ENCODE measurements around the gene UBE2G1. TPM values are rescaled to one million over a fixed set of nuclear protein-coding genes. Genes with fewer than 3 reads are reported as not detected.

Gene UBE2G1
- total RNA-seq, 4 donors from 2014 or later: 152 to 217 (median 180) TPM

- H3K27ac ChIP-seq: no peak overlapping the region
- no peaks in the 10 kb centered on the region for H3K4me1 ChIP-seq
- no peaks in the 10 kb centered on the region for H3K36me3 ChIP-seq
- H3K27me3 ChIP-seq: no peaks in the 10 kb centered on the region
- no peak overlapping the region for H3K4me3 ChIP-seq
- intact Hi-C loops (cut with DNase I; ENCODE audit: low total_unique reads) (no loop called here), in situ Hi-C loops (cut with MboI; ENCODE audit: low sequenced_read_pairs in 4 of 4) (no loop called here)
- DNase-seq (no peak), ATAC-seq (no peak)
- no peak for TF ChIP-seq POLR2A (IDR thresholded peaks at IDR 0.05)
- TF ChIP-seq CTCF (IDR thresholded peaks at IDR 0.05 in 4 of 5, conservative IDR thresholded peaks at IDR 0.05 in 1 of 5): no peak
- H3K9me3 ChIP-seq: no peaks in the 10 kb centered on the region
These were observed 31.4 kb upstream of the UBE2G1 start for GRCh38 chr17:4397840-4398239.

GRCh38 chr17:4395111-4395478 lies 28.6 kb upstream of the UBE2G1 start:
- intact Hi-C loops (cut with DNase I; ENCODE audit: low total_unique reads): no loop called here
- Histone ChIP-seq H3K36me3 (no peaks in the 10 kb centered on the region), H3K27me3 (no peaks in the 10 kb centered on the region), H3K27ac (no peak overlapping the region), H3K9me3 (no peaks in the 10 kb centered on the region), H3K4me3 (no peak overlapping the region), H3K4me1 (no peaks in the 10 kb centered on the region)
- TF ChIP-seq CTCF (IDR thresholded peaks at IDR 0.05 in 4 of 5, conservative IDR thresholded peaks at IDR 0.05 in 1 of 5) (no peak), POLR2A (IDR thresholded peaks at IDR 0.05) (no peak)
- ATAC-seq (no peak), DNase-seq (no peak)
- in situ Hi-C loops (cut with MboI; ENCODE audit: low sequenced_read_pairs in 4 of 4): no loop called here

DNA sequence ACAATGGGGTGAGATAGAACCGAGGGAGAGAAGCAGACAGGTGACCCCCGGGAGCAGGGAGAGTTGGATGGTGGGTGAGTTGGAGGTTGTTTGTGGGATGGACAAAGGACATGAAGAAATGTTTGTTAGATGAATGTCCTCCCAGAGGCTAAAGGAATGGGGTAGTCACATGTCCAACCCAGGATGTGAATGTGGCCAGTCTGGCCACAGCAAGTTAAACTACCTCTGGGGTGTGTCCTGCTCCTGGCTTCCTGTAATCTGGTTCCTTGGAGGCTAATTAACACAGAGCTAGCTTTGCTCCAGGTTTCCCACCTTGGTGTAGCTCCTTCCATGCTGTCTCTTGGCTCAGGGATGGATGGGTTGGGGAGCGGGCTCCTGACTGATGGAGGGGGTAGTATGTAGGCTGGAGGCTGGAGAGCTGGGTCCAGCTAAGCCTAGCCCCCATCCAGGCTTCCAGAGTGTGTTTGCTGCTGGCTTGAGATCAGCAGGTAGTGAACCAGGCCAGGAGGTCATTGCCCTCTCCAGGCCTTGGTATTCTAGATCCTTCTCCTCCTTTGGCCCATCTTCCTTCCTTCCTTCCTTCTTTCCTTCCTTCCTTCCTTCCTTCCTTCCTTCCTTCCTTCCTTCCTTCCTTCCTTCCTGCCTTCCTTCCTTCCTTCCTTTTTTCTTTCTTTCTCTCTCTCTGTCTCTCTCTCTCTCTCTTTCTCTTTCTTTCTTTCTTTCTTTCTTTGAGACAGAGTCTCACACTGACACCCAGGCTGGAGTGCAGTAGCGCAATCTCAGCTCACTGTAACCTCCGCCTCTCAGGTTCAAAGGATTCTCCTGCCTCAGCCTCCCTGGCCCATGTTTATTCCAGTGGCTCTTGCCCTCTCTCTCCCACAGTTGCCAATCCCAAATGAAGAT lies 28.0 kb upstream of the UBE2G1 start:
- H3K36me3 ChIP-seq: no peaks in the 10 kb centered on the region
- in situ Hi-C loops (cut with MboI; ENCODE audit: low sequenced_read_pairs in 4 of 4) (no loop called here), intact Hi-C loops (cut with DNase I; ENCODE audit: low total_unique reads) (no loop called here)
- no peak overlapping the region for H3K27ac ChIP-seq
- H3K9me3 ChIP-seq: no peaks in the 10 kb centered on the region
- DNase-seq: no peak
- TF ChIP-seq POLR2A (IDR thresholded peaks at IDR 0.05) (no peak), CTCF (IDR thresholded peaks at IDR 0.05 in 4 of 5, conservative IDR thresholded peaks at IDR 0.05 in 1 of 5) (no peak)
- no peak for ATAC-seq
- no peaks in the 10 kb centered on the region for H3K27me3 ChIP-seq
- no peak overlapping the region for H3K4me3 ChIP-seq
- no peaks in the 10 kb centered on the region for H3K4me1 ChIP-seq

DNA sequence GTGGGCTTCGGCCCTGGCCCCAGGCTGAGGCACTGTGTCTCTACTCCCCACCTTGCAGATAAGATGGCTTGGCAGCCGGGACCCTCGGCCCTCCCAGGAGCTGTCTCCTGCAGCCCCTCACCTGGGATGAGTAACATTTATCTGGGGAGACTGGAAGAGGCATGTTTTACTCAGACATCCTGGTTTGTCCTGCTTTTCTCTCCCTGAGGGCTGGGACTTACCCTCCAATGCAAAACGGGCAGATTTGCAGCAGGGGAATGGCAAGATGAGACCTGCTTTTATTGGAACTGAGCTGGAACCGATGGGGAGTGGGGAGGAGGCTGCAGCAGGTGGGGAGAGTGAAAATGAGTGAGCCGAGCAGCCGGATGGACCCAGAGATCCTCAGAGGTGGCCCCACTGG lies 27.3 kb upstream of the UBE2G1 start:
- no peak for ATAC-seq
- Histone ChIP-seq H3K9me3 (no peaks in the 10 kb centered on the region), H3K4me1 (no peaks in the 10 kb centered on the region), H3K4me3 (no peak overlapping the region), H3K36me3 (no peaks in the 10 kb centered on the region), H3K27ac (no peak overlapping the region), H3K27me3 (no peaks in the 10 kb centered on the region)
- in situ Hi-C loops (cut with MboI; ENCODE audit: low sequenced_read_pairs in 4 of 4): no loop called here
- intact Hi-C loops (cut with DNase I; ENCODE audit: low total_unique reads): no loop called here
- DNase-seq: no peak
- TF ChIP-seq CTCF (IDR thresholded peaks at IDR 0.05 in 4 of 5, conservative IDR thresholded peaks at IDR 0.05 in 1 of 5) (no peak), POLR2A (IDR thresholded peaks at IDR 0.05) (no peak)
